DMS53 treated with DMSO at 0.1 percent for 48 hours (cell line): ENCODE measurements around the gene TM7SF3.
A peak's percentile ranks its signal among the peaks of the same experiment; 100 is the strongest.
"Not testable (repeated sequence)": the region's sequence is repeated elsewhere in the genome, so short reads cannot be mapped to it uniquely, and the experiment has no call there.

Experiments
- DNase-seq: peaks from one replicate; lab custom pipeline; 2025; ENCODE audit not compliant: unreplicated experiment; lab: John Stamatoyannopoulos, UW

The TM7SF3 gene

DNA sequence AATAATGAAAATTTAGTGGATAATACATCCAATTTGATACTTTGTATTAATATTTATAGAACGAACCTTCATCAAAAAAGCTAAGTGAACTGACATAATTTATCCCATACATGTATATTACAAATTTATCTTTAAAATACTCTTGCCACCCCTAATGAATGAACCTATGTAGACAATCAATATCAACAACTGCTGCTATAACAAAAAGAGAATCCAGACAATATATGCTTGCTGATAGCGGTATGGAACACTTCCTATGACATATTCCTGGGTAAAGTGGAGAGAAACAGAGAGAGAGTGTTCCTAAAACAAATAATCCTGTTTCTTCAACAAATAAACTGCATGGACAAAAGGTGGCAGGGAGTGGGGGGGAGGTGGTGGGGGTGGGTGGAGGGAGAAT lies 31.3 kb downstream of the TM7SF3 start:
- no peak for DNase-seq

DNA sequence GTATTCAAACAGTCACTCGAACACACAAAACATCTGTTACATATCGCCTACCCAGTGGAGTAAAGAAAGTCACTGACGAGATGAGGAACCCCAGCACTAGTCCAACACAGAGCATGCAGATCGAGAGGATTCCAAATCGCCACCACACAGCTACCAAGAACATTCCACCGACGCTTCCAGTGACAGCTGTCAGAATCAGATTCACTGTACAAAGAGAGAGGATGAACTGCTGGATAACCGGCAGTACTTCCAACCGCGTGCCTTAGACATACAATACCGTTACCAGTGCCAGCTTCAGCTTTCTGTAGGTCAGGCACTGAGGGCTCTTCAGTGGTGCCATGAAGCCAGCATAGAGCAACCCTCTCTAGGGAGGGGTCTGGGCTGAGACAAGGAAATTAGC lies 34.5 kb downstream of the TM7SF3 start:
- no peak for DNase-seq

DNA sequence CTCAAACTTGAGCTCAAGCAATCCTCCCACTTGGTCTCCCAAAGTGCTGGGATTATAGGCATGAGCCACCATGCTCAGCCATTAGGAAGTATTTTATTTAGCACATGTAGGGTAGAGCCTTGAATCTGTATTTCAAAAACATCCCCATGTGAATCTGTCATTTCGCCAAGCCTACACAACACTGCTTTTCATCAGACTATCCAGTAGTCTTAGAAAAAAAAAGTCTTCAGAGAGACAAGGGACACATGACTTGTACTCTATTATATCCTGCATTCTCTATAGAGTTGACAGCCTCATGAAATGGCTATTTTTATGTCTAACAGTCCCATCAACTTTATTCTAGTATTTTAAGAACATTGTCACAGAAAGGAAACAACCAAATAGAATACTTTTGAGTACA lies 35.4 kb downstream of the TM7SF3 start:
- DNase-seq = no peak

DNA sequence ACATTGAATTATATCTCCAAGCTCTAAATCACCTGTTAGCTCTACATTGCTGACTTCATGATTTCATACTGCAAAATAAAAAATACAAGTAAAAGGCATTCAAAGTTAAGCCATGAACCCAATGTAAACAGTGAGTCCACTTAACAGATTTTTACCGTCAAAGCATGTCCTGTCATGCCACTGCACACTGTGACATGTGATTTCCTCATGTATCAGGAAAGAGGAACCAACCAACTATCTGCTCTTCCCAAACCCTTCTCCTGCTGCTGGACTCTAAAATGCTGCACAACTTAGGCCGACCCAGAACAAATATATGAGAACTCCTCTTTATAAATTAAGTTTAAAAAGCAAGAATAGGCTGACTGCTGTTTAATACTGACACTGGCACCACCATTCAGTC lies 37.5 kb downstream of the TM7SF3 start:
- DNase-seq = no peak

DNA sequence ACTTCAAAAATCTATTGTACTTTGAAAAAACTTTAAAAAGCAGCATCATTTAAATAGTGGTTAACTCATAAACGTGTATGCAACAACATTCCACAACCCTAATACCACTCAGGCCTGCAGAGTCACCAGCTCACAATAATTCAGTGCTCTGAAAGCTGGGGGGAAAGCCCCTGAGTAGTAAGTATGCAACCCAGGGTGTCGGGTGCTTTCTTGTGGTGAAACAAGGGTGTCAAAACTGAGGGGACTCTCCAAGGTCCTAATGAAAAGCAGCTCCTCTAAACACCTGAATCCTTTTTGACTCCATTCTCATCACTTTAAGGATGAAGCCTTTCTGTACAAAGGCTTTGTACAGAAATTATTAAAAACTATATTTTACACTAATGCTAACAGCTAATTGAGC lies 42.2 kb downstream of the TM7SF3 start:
- DNase-seq = no peak

DNA sequence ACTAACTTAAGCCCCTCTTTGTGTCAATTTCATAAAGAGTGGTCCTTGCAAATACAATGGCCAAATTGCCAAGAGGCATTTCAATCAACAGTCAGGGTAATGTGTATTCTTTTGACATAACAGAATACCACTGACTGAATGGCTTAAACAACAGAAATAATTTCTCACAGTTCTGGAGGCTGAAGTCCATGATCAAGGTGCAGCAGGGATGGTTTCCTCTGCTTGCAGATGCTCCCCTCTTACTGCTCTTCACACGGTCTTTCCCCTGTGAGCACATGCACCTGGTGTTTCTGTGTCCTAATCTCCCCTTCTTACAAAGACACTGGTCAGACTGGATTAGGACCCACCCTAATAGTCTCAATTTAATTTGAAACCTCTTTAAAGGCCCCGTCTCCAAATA lies 44.0 kb downstream of the TM7SF3 start:
- no peak for DNase-seq

DNA sequence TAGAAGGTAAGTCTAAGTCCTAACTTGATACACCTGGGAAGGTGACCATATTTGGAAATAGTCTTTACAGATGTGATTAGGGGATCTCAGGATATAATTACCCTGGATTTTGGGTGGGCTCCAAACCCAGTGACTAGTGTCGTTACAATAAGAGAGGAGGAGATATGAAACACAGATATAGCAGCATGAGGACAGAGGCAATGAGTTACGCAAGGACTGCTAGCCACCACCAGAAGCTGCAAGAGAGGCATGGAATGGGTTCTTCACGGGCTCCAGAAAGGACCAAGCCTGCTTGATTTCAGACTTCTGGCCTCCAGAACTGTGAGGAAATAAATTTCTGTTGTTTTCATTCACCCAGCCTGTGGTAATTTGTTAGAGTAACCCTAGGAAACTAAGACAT lies 47.3 kb downstream of the TM7SF3 start:
- no peak for DNase-seq

DNA sequence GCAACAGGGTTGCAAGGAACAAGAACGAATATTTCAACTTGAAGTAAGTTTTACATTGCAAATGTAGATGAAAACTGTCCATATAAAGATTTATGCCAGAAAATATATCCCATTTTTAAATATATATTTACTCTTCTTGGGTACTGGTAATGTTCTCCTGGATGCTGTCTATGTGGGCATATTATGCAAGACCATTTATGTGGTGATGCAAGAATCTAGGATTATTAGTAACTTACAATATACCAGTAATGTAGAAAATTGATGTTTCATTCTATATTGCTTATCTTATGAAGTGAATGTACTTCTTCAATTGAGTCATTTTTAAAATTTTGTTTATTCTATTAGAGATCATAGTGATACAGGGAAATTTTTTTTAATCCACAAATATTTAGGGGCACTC lies 50.8 kb downstream of the TM7SF3 start:
- no peak for DNase-seq

DNA sequence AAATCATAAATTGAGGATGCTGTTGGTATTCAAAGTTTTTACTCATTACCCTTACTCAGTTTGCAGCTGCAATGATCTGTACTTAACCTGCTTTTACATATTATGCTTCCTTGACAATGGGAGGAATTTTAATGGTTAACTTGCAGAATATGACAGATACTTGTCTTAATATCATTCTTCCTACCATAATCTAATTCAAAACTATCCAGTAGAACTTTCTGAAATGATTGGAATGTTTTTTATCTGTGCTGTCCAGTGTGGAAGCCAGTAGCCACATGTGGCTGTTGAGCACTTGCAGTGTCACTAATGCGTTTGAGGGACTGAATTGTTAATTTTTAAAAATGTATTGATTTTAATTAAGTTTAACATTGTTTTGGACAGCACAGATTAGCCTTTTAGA lies 52.4 kb downstream of the TM7SF3 start:
- DNase-seq = no peak

DNA sequence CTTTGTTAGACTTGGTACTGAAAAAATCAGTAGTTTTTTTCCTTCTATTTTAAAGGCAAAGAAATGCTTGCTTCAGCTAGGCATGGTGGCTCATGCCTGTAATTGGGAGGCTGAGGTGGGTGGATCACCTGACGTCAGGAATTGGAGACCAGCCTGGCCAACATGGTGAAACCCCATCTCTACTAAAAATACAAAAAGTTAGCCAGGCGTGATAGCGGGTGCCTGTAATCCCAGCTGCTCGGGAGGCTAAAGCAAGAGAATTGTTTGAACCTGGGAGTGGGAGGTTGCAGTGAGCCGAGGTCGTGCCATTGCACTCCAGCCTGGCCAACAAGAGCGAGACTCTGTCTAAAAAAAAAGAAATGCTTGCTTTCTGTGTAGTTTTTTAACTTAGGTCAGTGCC lies 52.8 kb downstream of the TM7SF3 start:
- DNase-seq = not testable (repeated sequence)

DNA sequence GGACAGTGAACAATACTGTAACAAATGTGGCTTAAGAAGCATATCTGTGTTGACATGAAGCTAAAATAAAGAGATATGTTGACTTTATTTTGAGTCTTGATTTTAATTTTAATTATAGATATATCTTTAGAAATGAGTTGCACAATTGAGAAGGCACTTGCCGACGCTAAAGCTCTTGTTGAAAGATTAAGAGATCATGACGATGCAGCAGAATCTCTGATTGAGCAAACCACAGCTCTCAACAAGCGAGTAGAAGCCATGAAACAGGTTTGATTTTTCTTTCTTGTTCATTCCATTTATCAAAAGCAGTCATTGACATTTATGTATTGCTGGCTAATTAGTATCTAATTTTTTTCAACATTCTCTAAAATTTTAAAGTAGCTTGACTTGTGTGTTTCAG lies 60.2 kb downstream of the TM7SF3 start:
- no peak for DNase-seq

DNA sequence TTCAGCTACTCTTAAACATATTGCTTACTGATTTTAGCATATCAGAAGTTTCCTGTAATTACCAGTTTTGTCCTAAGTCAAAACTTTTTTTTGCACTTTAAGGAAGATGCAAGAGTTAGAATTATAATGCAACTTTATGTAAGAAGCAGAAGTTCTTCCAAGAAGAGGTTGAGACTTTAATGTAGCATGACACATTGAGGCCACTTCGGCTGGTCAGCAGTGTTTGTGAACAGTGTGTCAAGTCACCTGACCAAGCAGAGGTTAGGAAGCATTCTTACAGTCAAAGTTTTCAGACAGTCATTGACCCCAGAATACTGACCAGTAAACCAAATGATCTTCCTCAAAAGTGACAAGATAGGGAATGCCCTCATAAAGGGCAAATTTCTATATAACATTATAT lies 60.7 kb downstream of the TM7SF3 start:
- no peak for DNase-seq

DNA sequence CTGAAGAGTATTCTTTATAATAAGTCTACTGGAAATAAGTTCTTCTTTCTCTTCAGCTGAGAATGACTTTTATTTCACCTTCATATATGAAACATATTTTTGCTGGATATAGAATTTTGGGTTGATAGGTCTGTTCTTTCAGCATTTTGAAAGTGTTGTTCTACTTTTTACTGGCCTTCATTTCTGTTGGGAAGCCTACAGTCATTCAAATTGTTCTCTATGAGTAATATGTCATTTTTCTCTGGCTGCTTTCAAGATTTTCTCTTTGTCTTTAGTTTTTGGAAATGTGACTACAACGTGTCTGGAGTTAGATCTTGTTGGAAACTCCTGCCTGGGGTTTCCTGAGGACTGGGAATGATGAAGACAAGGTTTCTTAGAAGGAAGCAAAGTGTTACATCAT lies 65.9 kb downstream of the TM7SF3 start:
- DNase-seq = no peak

DNA sequence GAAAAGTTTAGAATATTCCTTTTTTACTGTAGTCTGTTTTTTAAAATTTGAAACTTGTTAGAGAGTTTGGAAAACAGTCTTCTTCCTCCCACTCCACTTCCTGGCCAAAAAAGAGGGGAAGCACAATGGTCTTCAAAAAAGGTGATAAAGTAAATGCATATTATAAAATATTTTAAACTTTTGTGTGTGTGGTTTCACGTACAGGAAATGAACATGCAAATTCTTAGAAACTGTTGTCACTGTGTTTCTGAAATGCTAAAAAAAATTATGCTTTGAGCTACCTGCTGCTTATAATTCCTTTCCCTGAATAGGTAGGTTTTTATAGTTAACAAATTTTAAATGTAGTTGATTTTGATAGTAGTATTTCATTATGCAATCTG lies 73.0 kb downstream of the TM7SF3 start:
- no peak for DNase-seq

DNA sequence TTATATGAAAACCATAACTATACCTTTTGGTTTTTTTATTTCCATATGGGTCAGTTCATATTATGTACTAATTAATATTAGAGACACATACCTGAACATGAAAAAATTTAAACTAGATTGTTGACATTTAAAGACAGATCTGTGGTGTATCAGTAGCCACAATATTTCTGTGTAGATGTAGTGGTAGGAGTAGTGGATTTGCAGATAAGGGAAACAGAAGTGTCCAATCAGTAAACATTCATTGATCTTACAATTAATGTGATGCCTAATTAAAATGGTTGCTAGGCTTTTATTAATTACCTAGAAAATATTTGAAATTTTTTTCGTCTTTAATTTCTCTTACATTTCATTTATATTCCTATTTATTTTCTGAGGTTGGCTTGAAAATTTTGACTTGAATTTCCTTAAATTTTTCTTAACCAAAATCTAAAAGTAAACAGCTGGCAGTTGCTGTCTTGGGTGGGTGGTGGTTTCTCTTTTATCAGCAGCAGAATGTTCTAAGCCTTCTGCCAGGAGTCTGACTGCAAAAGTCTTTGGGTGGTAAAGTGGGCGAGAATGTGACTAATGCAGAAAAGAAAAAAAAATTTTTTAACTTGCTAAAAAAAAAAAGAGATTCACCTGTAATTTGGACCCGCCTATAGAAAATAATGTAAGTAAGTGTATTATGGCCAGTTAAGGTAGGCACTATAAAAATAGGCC lies 73.5 kb downstream of the TM7SF3 start:
- no peak for DNase-seq

DNA sequence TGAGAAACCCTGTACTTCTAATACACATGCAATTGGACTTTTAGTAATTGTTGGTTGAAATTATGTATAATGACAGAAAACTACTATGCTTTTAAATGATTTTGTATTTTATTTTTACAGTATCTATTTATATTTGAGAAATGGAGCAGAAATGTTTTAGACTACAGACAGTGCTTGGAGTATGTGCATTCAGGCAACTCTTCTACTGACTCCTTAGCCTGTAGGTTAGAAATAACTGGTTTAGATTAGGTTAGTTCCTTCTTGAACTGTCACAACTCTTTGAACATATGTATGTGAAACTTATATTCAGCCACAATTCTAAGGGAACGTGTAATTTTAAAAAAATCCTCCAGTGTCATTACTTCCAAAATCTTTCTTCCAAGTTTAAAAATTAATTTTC lies 74.2 kb downstream of the TM7SF3 start:
- no peak for DNase-seq

DNA sequence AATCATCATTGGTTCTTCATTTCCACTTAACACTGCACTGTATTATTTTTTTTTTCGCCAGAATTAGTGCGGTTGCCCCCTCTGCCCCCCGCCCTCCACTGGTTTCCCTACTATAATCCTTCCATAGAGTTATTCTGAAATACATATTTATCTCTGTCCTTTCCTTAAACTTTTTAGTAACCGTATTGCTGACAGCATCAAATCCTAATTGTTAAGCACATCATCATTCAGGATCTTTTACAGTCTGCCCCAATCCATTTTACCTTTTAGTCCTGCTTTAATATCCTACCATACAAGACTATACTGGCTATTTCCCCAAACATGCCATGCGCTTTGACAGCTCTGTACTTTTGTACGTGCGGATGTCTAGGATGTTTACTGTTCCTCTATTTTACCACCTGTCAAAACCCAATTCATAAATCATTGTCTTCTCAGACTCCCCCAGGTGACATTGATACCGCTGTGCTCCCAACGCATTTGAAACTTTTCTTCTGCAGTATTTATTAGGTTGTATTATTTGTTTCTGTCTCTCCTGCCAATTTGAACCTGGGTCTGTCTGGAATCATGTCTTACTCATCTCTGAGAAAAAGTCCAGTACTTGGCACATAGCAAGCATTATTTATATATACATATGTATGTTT lies 74.9 kb downstream of the TM7SF3 start:
- no peak for DNase-seq

DNA sequence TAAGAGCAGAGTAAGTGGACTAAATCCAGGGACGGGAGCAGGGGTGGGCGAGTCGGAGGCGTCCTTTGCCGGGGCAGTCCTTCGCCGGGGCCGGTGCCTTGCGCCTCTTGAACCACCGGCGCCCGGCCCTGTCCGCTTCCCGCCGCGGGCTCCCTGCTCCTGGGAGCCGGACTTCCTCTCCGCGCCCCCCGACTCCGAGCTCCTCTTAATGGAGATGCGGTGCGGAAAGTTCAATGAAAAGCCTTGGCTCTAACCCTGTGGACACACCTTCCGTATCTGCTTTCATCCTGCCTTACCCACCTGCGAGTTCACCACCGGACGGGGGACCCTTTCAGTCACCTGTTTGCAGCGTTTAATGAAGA lies 75.5 kb downstream of the TM7SF3 start:
- peak; percentile 82 for DNase-seq

DNA sequence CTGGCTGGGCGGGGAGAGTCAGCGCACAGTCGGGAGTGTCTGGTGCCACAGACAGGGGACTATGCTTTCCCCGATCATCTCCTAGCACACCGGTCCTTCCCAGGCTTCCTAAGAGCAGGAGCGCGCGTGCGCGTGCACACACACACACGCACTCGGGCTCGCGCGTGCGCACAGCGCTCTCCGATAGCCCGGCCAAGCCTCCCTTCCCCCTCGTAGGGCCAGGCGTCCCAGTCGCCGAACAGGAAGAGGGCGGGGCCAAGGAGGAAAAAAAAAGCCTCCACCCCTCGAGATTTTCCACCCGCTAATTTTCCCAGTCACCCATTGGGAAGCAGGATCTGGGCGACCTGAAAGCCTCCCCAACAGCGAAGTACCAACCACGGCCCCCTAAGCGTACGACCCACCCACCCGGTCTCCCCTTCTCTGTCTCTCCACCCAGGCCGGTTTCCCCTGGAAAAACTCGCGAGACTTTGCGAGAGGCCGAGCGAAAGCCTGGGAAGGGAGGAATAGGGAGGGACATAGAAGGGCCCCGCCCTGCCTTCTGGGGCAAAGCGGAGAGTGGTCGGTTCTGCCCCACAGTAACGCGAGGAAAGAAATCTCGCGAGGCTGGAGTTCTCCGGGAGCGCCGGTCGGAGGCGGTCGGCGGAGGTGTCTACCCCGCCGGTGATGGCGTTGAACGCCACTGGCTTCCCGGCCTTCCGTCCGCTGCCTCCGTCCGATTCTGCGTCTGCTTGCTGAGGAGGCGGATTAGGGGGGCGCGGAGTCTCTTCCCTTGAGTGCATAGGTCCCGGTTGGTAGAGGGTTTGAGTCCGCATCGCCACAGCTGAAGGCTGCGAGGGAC lies 76.1 kb downstream of the TM7SF3 start, which contains the start of the genes FGFR1OP2 and INTS13:
FGFR1OP2 (plus strand) TSS at position 608 of the 838 bp plus-strand sequence. CDS start 15,689 bp downstream, outside the sequence.
INTS13 (minus strand) TSS at position 119 of the 838 bp plus-strand sequence. CDS start 1,178 bp downstream, outside the sequence.
- peak; percentile 100 for DNase-seq

DNA sequence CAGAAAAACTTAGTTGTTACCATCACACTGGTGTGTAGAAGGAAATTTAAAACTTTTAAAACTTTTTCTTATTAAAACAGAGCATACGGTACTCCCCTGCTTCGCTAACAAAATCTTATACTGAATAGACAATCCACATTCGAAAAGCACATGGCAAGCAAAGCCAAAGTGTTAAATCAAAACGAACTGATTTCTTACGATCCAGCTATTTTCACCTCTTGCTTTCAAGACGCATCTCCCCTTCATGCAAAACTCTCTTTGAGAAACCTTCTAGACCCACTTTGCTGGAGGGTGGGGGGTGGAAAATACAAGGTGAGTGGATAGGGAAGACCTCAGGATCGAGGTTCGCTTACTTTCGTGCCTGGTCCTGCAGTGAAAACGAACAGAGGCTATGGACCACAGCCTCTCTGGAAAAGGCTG lies 76.7 kb downstream of the TM7SF3 start:
- DNase-seq = no peak

DNA sequence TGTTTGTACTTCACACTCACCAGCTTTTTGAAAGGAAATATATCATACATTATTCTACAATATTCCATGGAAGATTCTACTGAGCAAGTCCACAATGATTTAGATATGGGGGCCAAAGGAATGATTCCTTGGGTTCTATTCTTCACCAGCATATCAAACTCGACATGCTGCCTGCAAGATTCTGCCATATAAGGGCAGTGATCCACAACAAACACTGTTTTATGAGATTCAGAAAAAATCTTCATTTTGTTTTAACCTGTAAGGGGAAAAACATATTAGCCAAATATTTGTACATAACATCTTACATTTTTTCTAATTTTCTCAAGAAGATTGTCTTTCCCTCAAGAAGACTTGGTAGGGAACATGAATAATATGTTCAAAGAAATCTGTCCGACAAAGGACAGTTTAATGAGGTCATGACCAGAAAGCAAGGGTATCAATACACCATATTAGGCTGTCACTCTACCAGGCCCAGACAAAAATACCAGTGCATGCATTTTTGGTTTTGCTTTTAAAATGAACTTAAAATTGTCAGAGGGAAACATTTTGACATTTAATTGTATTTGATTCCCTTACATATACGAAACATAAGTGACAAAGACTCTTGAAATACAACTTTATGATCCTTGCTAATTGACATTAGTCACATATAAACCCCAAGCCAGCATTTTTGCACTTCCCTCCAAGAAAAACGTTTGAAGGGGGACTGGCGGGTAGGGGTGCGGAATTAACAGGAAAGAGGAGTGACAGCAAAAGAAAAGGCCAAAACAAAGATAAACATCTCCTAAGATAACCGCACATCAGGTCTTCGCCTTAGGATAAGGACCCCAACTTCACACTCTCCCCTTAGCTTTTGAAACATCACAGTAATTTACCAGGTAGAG lies 77.4 kb downstream of the TM7SF3 start:
- no peak for DNase-seq
